IMR-90 (cell line): ENCODE measurements around the gene ARL4A. TPM values are rescaled to one million over a fixed set of nuclear protein-coding genes. Genes with fewer than 3 reads are reported as not detected.
A peak's percentile ranks its signal among the peaks of the same experiment; 100 is the strongest.

ENCODE experiments used
- ATAC-seq: fragments of 200-7000 bp; cut with Tn5 transposase; 2 replicates; pipeline ENCODE4 v1.9.1; 2020; ENCODE audit warnings: low read depth, mild to moderate bottlenecking, moderate library complexity
- BruUV-seq: library from RNA; stranded (reverse); fragments of 400-500 nt; replicated peaks from 2 replicates; lab custom pipeline; 2021; lab: Mats Ljungman, UMichigan
- CTCF ChIA-PET: fragments of 300-600 bp; formaldehyde crosslinking; extraction: SDS; loops from one replicate; lab custom pipeline; 2021; ENCODE audit warnings: antibody characterized with exemption; lab: Yijun Ruan, JAX
- POLR2A ChIA-PET: fragments of 300-600 bp; sonication (Branson Sonifier 250); formaldehyde crosslinking; loops from one replicate; lab custom pipeline; 2022; ENCODE audit warnings: antibody characterized with exemption; ENCODE audit not compliant: unreplicated experiment; lab: Charles Lee
- DNase-seq: peaks from one replicate; pipeline ENCODE4 v3.0.0; 2013
- H2AFZ ChIP-seq: replicated peaks from 2 replicates; pipeline ENCODE3; 2013; ENCODE audit warnings: low read length, mild to moderate bottlenecking; ENCODE audit not compliant: poor library complexity
- H2AK5ac ChIP-seq: 2 replicates; pipeline ENCODE4 v1.6.1; 2013; ENCODE audit warnings: low read depth, low read length, inconsistent platforms
- H2AK9ac ChIP-seq: replicated peaks from 2 replicates; pipeline ENCODE3; 2013; ENCODE audit warnings: mild to moderate bottlenecking, low read depth, low read length, moderate library complexity; ENCODE audit not compliant: poor library complexity
- H2BK120ac ChIP-seq: 2 replicates; pipeline ENCODE4 v1.6.1; 2013; ENCODE audit warnings: low read depth, low read length, inconsistent platforms
- H2BK15ac ChIP-seq: 3 replicates; pipeline ENCODE4 v1.6.1; 2013; ENCODE audit warnings: low read depth, low read length, inconsistent platforms
- H2BK20ac ChIP-seq: 2 replicates; pipeline ENCODE4 v1.6.1; 2013; ENCODE audit warnings: low read depth, mild to moderate bottlenecking, inconsistent platforms, low read length, moderate library complexity
- H2BK5ac ChIP-seq: 2 replicates; pipeline ENCODE4 v1.6.1; 2013; ENCODE audit warnings: mild to moderate bottlenecking, low read depth, low read length, inconsistent platforms; ENCODE audit not compliant: poor library complexity, severe bottlenecking
- H3K14ac ChIP-seq: replicated peaks from 2 replicates; pipeline ENCODE4 v1.6.1; 2013; ENCODE audit warnings: low read depth, low read length, inconsistent platforms
- H3K18ac ChIP-seq: 2 replicates; pipeline ENCODE4 v1.6.1; 2013; ENCODE audit warnings: low read depth, low read length, control low read depth
- H3K23ac ChIP-seq: 2 replicates; pipeline ENCODE4 v1.6.1; 2013; ENCODE audit warnings: low read depth, low read length, inconsistent platforms
- H3K27ac ChIP-seq: 2 replicates; pipeline ENCODE4 v1.5.1; 2013; ENCODE audit warnings: mild to moderate bottlenecking, control low read depth, low read length; ENCODE audit not compliant: insufficient read depth
- H3K27me3 ChIP-seq: 2 replicates; pipeline ENCODE4 v1.6.1; 2013; ENCODE audit warnings: low read length; ENCODE audit not compliant: control insufficient read depth, insufficient read depth
- H3K36me3 ChIP-seq: 2 replicates; pipeline ENCODE4 v1.6.1; 2013; ENCODE audit warnings: low read length, mixed read lengths; ENCODE audit not compliant: control insufficient read depth, insufficient read depth
- H3K4ac ChIP-seq: 2 replicates; pipeline ENCODE4 v1.6.1; 2013; ENCODE audit warnings: low read depth, low read length, inconsistent platforms
- H3K4me1 ChIP-seq: 2 replicates; pipeline ENCODE4 v1.6.1; 2013; ENCODE audit warnings: low read length, mixed read lengths; ENCODE audit not compliant: control insufficient read depth, insufficient read depth
- H3K4me2 ChIP-seq: 2 replicates; pipeline ENCODE4 v1.6.1; 2013; ENCODE audit warnings: low read depth, mild to moderate bottlenecking, control low read depth, low read length, moderate library complexity
- H3K4me3 ChIP-seq: 2 replicates; pipeline ENCODE4 v1.5.1; 2013; ENCODE audit warnings: low read depth, mild to moderate bottlenecking, control low read depth, low read length, moderate library complexity; ENCODE audit not compliant: insufficient read depth
- H3K56ac ChIP-seq: 2 replicates; pipeline ENCODE4 v1.6.1; 2013; ENCODE audit warnings: low read length, inconsistent platforms; ENCODE audit not compliant: insufficient read depth; ENCODE audit errors: extremely low read depth
- H3K79me1 ChIP-seq, 2 experiments: 2 replicates each; pipeline ENCODE4 v1.6.1; 2013; ENCODE audit warnings: low read length in 2 of 2, inconsistent platforms in 1 of 2, low read depth in 1 of 2
- H3K9ac ChIP-seq: 2 replicates; pipeline ENCODE4 v1.6.1; 2013; ENCODE audit warnings: low read depth, low read length, control low read depth
- H3K9me1 ChIP-seq: 2 replicates; pipeline ENCODE4 v1.6.1; 2013; ENCODE audit warnings: low read length, inconsistent platforms; ENCODE audit not compliant: insufficient read depth
- H3K9me3 ChIP-seq: 2 replicates; pipeline ENCODE4 v1.6.1; 2013; ENCODE audit warnings: low read length; ENCODE audit not compliant: control insufficient read depth, insufficient read depth
- H4K20me1 ChIP-seq: 2 replicates; pipeline ENCODE4 v1.6.1; 2013; ENCODE audit warnings: low read length, inconsistent platforms; ENCODE audit not compliant: insufficient read depth
- H4K5ac ChIP-seq: 2 replicates; pipeline ENCODE4 v1.6.1; 2013; ENCODE audit warnings: mild to moderate bottlenecking, low read depth, low read length, control low read depth
- H4K8ac ChIP-seq, 2 experiments: 2 replicates each; pipeline ENCODE4 v1.6.1; 2013; ENCODE audit warnings: low read depth in 2 of 2, low read length in 2 of 2, control low read depth in 1 of 2, inconsistent platforms in 1 of 2
- H4K91ac ChIP-seq: 2 replicates; pipeline ENCODE4 v1.6.1; 2013; ENCODE audit warnings: low read depth, low read length, inconsistent platforms; ENCODE audit not compliant: insufficient read depth
- BHLHE40 ChIP-seq: fragments of 150-350 bp; IDR thresholded peaks from 2 replicates; pipeline ENCODE4 v1.6.1; 2016; ENCODE audit warnings: mild to moderate bottlenecking, low read depth, low read length
- CEBPB ChIP-seq: IDR thresholded peaks from 2 replicates; pipeline ENCODE4 v1.6.1; 2012; ENCODE audit warnings: low read depth, low read length, improper control_type of control experiment
- CTCF ChIP-seq: conservative IDR thresholded peaks from 2 replicates; pipeline ENCODE4 v1.5.1; 2012; ENCODE audit warnings: mild to moderate bottlenecking, low read depth, low read length, improper control_type of control experiment
- FOS ChIP-seq: fragments of 150-350 bp; IDR thresholded peaks from 2 replicates; pipeline ENCODE4 v1.6.1; 2016; ENCODE audit warnings: low read depth, low read length
- MAFK ChIP-seq: IDR thresholded peaks from 2 replicates; pipeline ENCODE4 v1.6.1; 2012; ENCODE audit warnings: low read depth, low read length, improper control_type of control experiment
- MAZ ChIP-seq: IDR thresholded peaks from 2 replicates; pipeline ENCODE4 v1.6.1; 2012; ENCODE audit warnings: low read depth, mild to moderate bottlenecking, low read length, improper control_type of control experiment, moderate library complexity, borderline replicate concordance
- MXI1 ChIP-seq: IDR thresholded peaks from 2 replicates; pipeline ENCODE4 v1.6.1; 2012; ENCODE audit warnings: low read depth, mild to moderate bottlenecking, low read length, moderate library complexity, borderline replicate concordance
- NFE2L2 ChIP-seq: fragments of 150-350 bp; IDR thresholded peaks from 2 replicates; pipeline ENCODE4 v1.6.1; 2016; ENCODE audit warnings: low read depth, mild to moderate bottlenecking, low read length
- POLR2A ChIP-seq: IDR thresholded peaks from 2 replicates; pipeline ENCODE4 v1.6.1; 2012; ENCODE audit warnings: mild to moderate bottlenecking, low read depth, low read length
- RCOR1 ChIP-seq: IDR thresholded peaks from 2 replicates; pipeline ENCODE4 v1.6.1; 2012; ENCODE audit warnings: mild to moderate bottlenecking, low read length, improper control_type of control experiment; ENCODE audit not compliant: insufficient replicate concordance
- RFX5 ChIP-seq: IDR thresholded peaks from 2 replicates; pipeline ENCODE4 v1.8.0; 2012; ENCODE audit warnings: low read depth, mild to moderate bottlenecking, low read length, moderate library complexity
- WGBS, 2 experiments: methylation state at CpG; one replicate each; pipeline versions ENCODE4 v1.1.5 to v1.1.7; 2013; ENCODE audit warnings: missing lambda C conversion rate in 2 of 2; ENCODE audit not compliant: insufficient read length in 1 of 2; ENCODE audit errors: extremely low coverage in 2 of 2; 5-methylcytosine and 5-hydroxymethylcytosine counted together
- dilution Hi-C: fragments of 300-500 bp; cut with HindIII; formaldehyde crosslinking; loops from one replicate; pipeline ENCODE4 v1.14.3; 2018; ENCODE audit warnings: low sequenced_read_pairs; ENCODE audit not compliant: unreplicated experiment
- in situ Hi-C: fragments of 300-500 bp; cut with MboI; formaldehyde crosslinking; loops from 3 replicates; pipeline ENCODE4 v1.14.3; 2019; ENCODE audit warnings: low sequenced_read_pairs, inconsistent platforms, mixed read lengths
- intact Hi-C: fragments of 100-400 bp; cut with micrococcal nuclease; formaldehyde crosslinking; loops from 2 replicates; pipeline ENCODE4 v1.10.0; 2022
- polyA plus RNA-seq, 3 experiments: library from polyadenylated mRNA; depleted of rRNA; stranded (reverse); fragments of >200 nt; gene quantifications; 2 replicates each; pipeline ENCODE4 v1.2.3, GENCODE V29; 2012; ENCODE audit warnings: low replicate concordance in 1 of 3
- total RNA-seq: library from RNA; depleted of rRNA; stranded (reverse); fragments of >200 nt; gene quantifications from 2 replicates; pipeline ENCODE4 v1.2.3, GENCODE V29; 2012
- TF ChIP-seq, protein P1 (sequence below): fragments of 150-350 bp; IDR thresholded peaks from 2 replicates; pipeline ENCODE4 v1.6.1; 2016; ENCODE audit warnings: low read depth, mild to moderate bottlenecking, low read length, moderate library complexity, borderline replicate concordance

The ARL4A gene
- total and polyA plus RNA-seq, 2 of the 4 experiments (the other 2 are of a cell fraction): 13.7 to 22.4 TPM

DNA sequence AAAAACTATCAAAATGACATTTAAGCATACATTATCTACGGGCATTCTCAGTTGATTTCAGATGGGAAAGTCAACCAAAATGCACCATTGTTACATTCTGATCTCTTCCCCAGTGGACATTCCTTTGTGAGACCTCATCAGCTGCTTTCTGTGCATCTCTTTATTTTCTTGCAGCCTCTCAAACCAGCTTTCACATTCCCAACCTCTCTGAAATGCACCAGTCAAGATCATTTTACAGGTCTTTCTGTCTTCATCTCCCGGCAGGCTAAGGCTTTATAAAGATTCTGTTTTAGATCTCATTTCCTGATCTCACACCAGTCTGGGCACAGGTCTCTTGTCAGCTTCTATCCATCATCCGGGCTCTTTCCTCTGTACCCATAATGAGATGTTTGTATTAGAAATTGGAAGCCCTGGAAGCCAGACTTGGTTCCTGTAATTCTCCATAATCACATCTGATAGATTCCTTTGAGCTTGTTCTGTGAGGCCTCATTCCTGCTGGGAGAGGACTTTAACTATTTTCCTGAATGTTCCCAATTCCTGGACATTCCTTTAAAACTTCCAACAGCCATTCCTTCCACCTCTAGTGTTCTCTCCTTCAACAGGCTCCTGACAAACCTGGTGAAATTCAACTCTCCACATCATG lies 44.3 kb upstream of the ARL4A start (continued):
- TF ChIP-seq MAZ (no peak), BHLHE40 (no peak)

DNA sequence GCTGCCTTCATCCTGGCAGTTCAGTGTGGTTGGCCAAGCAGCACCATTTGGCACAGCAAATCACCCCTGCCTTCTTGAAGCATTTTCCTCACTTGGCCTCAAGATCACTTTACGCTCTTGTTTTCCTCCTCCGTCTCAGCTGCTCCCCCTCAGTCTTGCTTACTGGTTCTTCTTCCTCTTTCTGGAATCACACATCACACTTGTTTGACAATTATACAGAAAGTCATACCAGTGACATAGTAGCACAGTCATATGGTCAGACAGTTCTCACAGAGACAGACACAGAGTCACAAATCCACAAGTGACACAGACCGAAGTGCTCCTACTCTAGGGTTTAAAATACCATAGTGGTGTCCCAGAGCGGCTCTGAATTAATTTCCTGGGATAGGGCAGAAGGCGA lies 43.8 kb upstream of the ARL4A start:
- Histone ChIP-seq H3K4me2 (no peak overlapping the region), H2BK15ac (peak overlapping the region; percentile 76; the same call in 1 of the 3 replicates), H2BK5ac (peak overlapping the region; percentile 16), H3K27me3 (no peaks in the 10 kb centered on the region), H4K5ac (peak overlapping the region; percentile 75), H2AK5ac (no peak overlapping the region; the same call in 1 of the 2 replicates), H2AK9ac (no peak overlapping the region), H2AFZ (peak overlapping the region; percentile 19), H4K8ac (peak overlapping the region in 1 of 2 experiments; percentile 60; a peak in 1 of 4 replicates), H3K4ac (peak overlapping the region; percentile 48), H3K9me3 (peaks cover 3% of the 10 kb centered on the region; the same call in 1 of the 2 replicates), H3K23ac (peak overlapping the region; percentile 0; the same call in 1 of the 2 replicates), H2BK20ac (peak overlapping the region; percentile 27), H3K4me1 (peaks cover 5% of the 10 kb centered on the region), H3K79me1 (no peaks in the 10 kb centered on the region), H3K14ac (peak overlapping the region; percentile 14), H3K18ac (peak overlapping the region; percentile 34; the same call in 1 of the 2 replicates), H3K27ac (no peak overlapping the region), H3K9ac (no peak overlapping the region), H4K20me1 (no peaks in the 10 kb centered on the region), H2BK120ac (peak overlapping the region; percentile 44), H3K9me1 (peaks cover 4% of the 10 kb centered on the region; the same call in 1 of the 2 replicates), H3K36me3 (no peaks in the 10 kb centered on the region), H3K4me3 (no peak overlapping the region), H4K91ac (peak overlapping the region; percentile 16), H3K56ac (no peak overlapping the region)
- intact Hi-C loops: no loop called here
- WGBS, 2 experiments: no CpG with 5 or more reads among the region's 5 CpGs
- CTCF ChIA-PET: interaction anchor here (0.8 kb wide), 1 partner anchor 474 kb away, joined by 4 read pairs; no protein-coding TSS in a partner anchor
- ATAC-seq: no peak
- BruUV-seq: no TSS peak
- dilution Hi-C loops: no loop called here
- in situ Hi-C loops: loop anchor here (5.0 kb wide), 1 partner anchor 619 kb away; no protein-coding TSS in a partner anchor
- POLR2A ChIA-PET: interaction anchor here (1.3 kb wide), 1 partner anchor 43 kb away, joined by 3 read pairs; the partner anchor contains the start of gene ARL4A
- TF ChIP-seq MXI1 (no peak), CEBPB (no peak), NFE2L2 (no peak), POLR2A (no peak), FOS (no peak), BHLHE40 (no peak), MAFK (no peak), MAZ (no peak), RFX5 (no peak), CTCF (no peak), RCOR1 (no peak)
- TF ChIP-seq, protein P1, sequence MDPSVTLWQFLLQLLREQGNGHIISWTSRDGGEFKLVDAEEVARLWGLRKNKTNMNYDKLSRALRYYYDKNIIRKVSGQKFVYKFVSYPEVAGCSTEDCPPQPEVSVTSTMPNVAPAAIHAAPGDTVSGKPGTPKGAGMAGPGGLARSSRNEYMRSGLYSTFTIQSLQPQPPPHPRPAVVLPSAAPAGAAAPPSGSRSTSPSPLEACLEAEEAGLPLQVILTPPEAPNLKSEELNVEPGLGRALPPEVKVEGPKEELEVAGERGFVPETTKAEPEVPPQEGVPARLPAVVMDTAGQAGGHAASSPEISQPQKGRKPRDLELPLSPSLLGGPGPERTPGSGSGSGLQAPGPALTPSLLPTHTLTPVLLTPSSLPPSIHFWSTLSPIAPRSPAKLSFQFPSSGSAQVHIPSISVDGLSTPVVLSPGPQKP: no peak
- no peak for DNase-seq
